HCT116 (cell line): ENCODE data around the gene RGS11. TPM values are rescaled to one million over a fixed set of nuclear protein-coding genes. Genes with fewer than 3 reads are reported as not detected.

Source experiments
- ATAC-seq: fragments of 200-7000 bp; cut with Tn5 transposase; 2 replicates; pipeline ENCODE4 v1.9.1; 2020; ENCODE audit warnings: mild to moderate bottlenecking, moderate library complexity
- BruUV-seq: library from RNA; stranded (reverse); fragments of 400-500 nt; replicated peaks from 2 replicates; lab custom pipeline; 2021; lab: Mats Ljungman, UMichigan
- CTCF ChIA-PET: fragments of 300-600 bp; sonication (Branson Sonifier 250); formaldehyde crosslinking; loops from one replicate; lab custom pipeline; 2021; ENCODE audit warnings: antibody characterized with exemption; lab: Charles Lee
- POLR2A ChIA-PET: fragments of 300-600, 350-600 bp; sonication (Branson Sonifier 250); formaldehyde crosslinking; loops from one replicate; lab custom pipeline; 2021; ENCODE audit warnings: antibody characterized with exemption; lab: Charles Lee
- RAD21 ChIA-PET, 2 experiments: fragments of 300-600 bp; sonication (Branson Sonifier 250); formaldehyde crosslinking; loops; one replicate each; lab custom pipeline; 2023; ENCODE audit warnings: low total read pairs in 2 of 2; ENCODE audit not compliant: uncharacterized antibody in 2 of 2, unreplicated experiment in 2 of 2, low non-redundant PET in 1 of 2; lab: Charles Lee
- DNase-seq: peaks from one replicate; pipeline ENCODE4 v3.0.0-alpha.2; 2010; ENCODE audit warnings: low read depth, low spot score
- H2AFZ ChIP-seq: fragments of 200-600 bp; shearing (Covaris generic), sonication (generic); 2 replicates; pipeline ENCODE4 v1.6.1; 2017; ENCODE audit warnings: low read depth, mixed run types, mixed read lengths, antibody characterized with exemption, low read length; ENCODE audit not compliant: poor library complexity, severe bottlenecking
- H3K27ac ChIP-seq: 2 replicates; pipeline ENCODE4 v1.5.1; 2012; ENCODE audit warnings: low read depth, low read length
- H3K27me3 ChIP-seq: fragments of 200-600 bp; sonication (generic); 2 replicates; pipeline ENCODE4 v1.6.1; 2016; ENCODE audit warnings: mixed run types, low read length, mixed read lengths; ENCODE audit not compliant: insufficient read depth
- H3K36me3 ChIP-seq, 2 experiments: fragments of 200-500 bp in 1 of 2; fragments of 200-600 bp in 1 of 2; sonication (Bioruptor generic) in 1 of 2; sonication (generic) in 1 of 2; 2 replicates each; pipeline versions ENCODE4 v1.5.1 to v1.6.1; 2014 to 2016; ENCODE audit warnings: low read length in 2 of 2, inconsistent platforms in 1 of 2, mixed read lengths in 1 of 2, mixed run types in 1 of 2; ENCODE audit not compliant: insufficient read depth in 2 of 2, control insufficient read depth in 1 of 2
- H3K4me1 ChIP-seq, 2 experiments: fragments of 200-600 bp in 1 of 2; sonication (generic) in 1 of 2; 2 replicates each; pipeline versions ENCODE4 v1.5.1 to v1.6.1; 2012 to 2017; ENCODE audit warnings: low read length in 2 of 2, inconsistent platforms in 1 of 2, mild to moderate bottlenecking in 1 of 2, mixed read lengths in 1 of 2, mixed run types in 1 of 2, moderate library complexity in 1 of 2; ENCODE audit not compliant: insufficient read depth in 2 of 2, control insufficient read depth in 1 of 2
- H3K4me2 ChIP-seq: fragments of 200-600 bp; sonication (generic); 2 replicates; pipeline ENCODE4 v1.6.1; 2017; ENCODE audit warnings: mixed run types, low read length, mixed read lengths
- H3K4me3 ChIP-seq, 2 experiments: fragments of 200-600 bp in 1 of 2; sonication (generic) in 1 of 2; replicated peaks in 1 of 2; 2 replicates each; pipeline ENCODE4 v1.5.1; 2011 to 2016; ENCODE audit warnings: low read length in 2 of 2, control low read depth in 1 of 2, low read depth in 1 of 2, mild to moderate bottlenecking in 1 of 2, mixed read lengths in 1 of 2, mixed run types in 1 of 2
- H3K79me2 ChIP-seq: fragments of 200-600 bp; sonication (generic); 2 replicates; pipeline ENCODE4 v1.6.1; 2017; ENCODE audit warnings: mild to moderate bottlenecking, mixed run types, low read length, moderate library complexity, mixed read lengths; ENCODE audit not compliant: insufficient read depth
- H3K9ac ChIP-seq: fragments of 200-600 bp; sonication (generic); 2 replicates; pipeline ENCODE4 v1.6.1; 2016; ENCODE audit warnings: low read length, mixed read lengths
- H3K9me2 ChIP-seq: fragments of 200-600 bp; sonication (generic), shearing (Covaris generic); 2 replicates; pipeline ENCODE4 v1.6.1; 2017; ENCODE audit warnings: mixed run types, mild to moderate bottlenecking, moderate library complexity; ENCODE audit not compliant: insufficient read depth
- H3K9me3 ChIP-seq, 2 experiments: fragments of 200-500 bp in 1 of 2; fragments of 200-600 bp in 1 of 2; sonication (Bioruptor generic) in 1 of 2; sonication (generic) in 1 of 2; 2 replicates each; pipeline ENCODE4 v1.6.1; 2014 to 2017; ENCODE audit warnings: low read length in 2 of 2, mixed read lengths in 2 of 2, inconsistent platforms in 1 of 2, low read depth in 1 of 2, mild to moderate bottlenecking in 1 of 2, mixed run types in 1 of 2, moderate library complexity in 1 of 2; ENCODE audit not compliant: control insufficient read depth in 1 of 2, insufficient read depth in 1 of 2
- H4K20me1 ChIP-seq: fragments of 200-600 bp; sonication (generic), shearing (Covaris generic); 2 replicates; pipeline ENCODE4 v1.6.1; 2017; ENCODE audit warnings: mixed run types, mild to moderate bottlenecking, moderate library complexity; ENCODE audit not compliant: insufficient read depth
- CTCF ChIP-seq, 3 experiments: fragments of 200-600 bp in 1 of 3; sonication (generic) in 1 of 3; IDR thresholded peaks in 2 of 3; conservative IDR thresholded peaks in 1 of 3; 2 replicates each; pipeline ENCODE4 v1.5.1; 2012 to 2017; ENCODE audit warnings: low read depth in 2 of 3, low read length in 2 of 3, antibody characterized with exemption in 1 of 3, borderline replicate concordance in 1 of 3, control low read depth in 1 of 3, mild to moderate bottlenecking in 1 of 3, mixed read lengths in 1 of 3, mixed run types in 1 of 3, moderate library complexity in 1 of 3; ENCODE audit not compliant: insufficient read depth in 1 of 3
- JUND ChIP-seq: IDR thresholded peaks from 2 replicates; pipeline ENCODE4 v1.6.1; 2012
- ZBTB33 ChIP-seq: IDR thresholded peaks from 2 replicates; pipeline ENCODE4 v1.6.1; 2011; ENCODE audit warnings: mild to moderate bottlenecking, low read length, moderate library complexity; ENCODE audit not compliant: insufficient replicate concordance; ENCODE audit errors: extremely low read depth
- intact Hi-C: fragments of 100-400 bp; cut with micrococcal nuclease; formaldehyde crosslinking; loops from 2 replicates; pipeline ENCODE4 v1.10.0; 2022
- total RNA-seq: library from RNA; stranded (reverse); gene quantifications from one replicate; pipeline ENCODE4 v1.2.1, GENCODE V29; 2021; ENCODE audit not compliant: unreplicated experiment
- TF ChIP-seq, protein P1 (sequence below): IDR thresholded peaks from 2 replicates; pipeline ENCODE4 v1.6.1; 2012

The RGS11 gene
- total RNA-seq, 1 experiment from 2014 or later: not detected

DNA sequence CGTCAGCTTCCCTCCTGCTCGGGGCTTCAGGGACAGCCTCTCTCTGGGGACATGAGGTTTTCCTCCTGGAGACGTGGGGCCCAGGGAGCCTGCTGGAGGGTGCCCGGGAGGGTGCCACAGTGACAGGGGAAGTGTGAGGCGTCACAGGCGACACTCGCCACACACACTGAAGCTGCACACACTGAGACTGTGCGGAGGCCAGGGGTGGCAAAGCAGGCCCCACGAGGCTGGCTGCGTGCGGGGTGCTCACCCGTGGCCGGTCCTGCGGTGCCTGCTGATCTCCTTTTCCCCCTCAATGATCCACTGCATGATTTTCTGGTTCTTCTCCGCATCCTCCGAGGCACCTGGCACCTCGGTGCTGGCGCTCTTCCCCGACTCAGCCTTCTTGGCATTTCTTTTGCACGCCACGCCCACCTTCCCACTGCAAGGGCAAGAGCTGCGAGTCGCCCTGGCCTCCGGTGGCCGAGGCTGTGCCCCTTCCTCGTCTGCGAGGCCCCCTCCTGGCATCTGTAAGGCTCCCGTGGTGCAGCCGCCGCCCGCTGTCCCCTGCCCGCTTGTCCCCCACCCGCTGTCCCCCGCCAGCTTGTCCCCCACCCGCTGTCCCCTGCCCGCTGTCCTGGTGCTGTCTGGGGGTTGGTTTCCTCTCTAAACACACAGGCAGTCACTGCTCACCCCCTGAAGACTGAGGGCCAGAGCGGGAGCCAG is 21.2 kb upstream of the RGS11 start (continued):
- TF ChIP-seq JUND: no peak
- TF ChIP-seq, protein P1, sequence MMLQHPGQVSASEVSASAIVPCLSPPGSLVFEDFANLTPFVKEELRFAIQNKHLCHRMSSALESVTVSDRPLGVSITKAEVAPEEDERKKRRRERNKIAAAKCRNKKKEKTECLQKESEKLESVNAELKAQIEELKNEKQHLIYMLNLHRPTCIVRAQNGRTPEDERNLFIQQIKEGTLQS: no peak
- TF ChIP-seq ZBTB33: no peak

GRCh38 chr16:296276-296675 is 20.5 kb upstream of the RGS11 start:
- Histone ChIP-seq H3K79me2 (no peaks in the 10 kb centered on the region), H3K36me3 (no peaks in the 10 kb centered on the region), H3K9me2 (no peaks in the 10 kb centered on the region), H3K4me2 (no peak overlapping the region), H3K9me3 (no peaks in the 10 kb centered on the region), H3K4me1 (no peaks in the 10 kb centered on the region), H2AFZ (no peak overlapping the region), H3K27me3 (no peaks in the 10 kb centered on the region), H4K20me1 (no peaks in the 10 kb centered on the region), H3K27ac (no peak overlapping the region), H3K4me3 (no peak overlapping the region), H3K9ac (no peak overlapping the region)
- intact Hi-C loops: no loop called here
- POLR2A ChIA-PET: no interaction called here
- CTCF ChIA-PET: no interaction called here
- RAD21 ChIA-PET: no interaction called here
- ATAC-seq (no peak), DNase-seq (no peak)
- no TSS peak for BruUV-seq
- TF ChIP-seq CTCF (IDR thresholded peaks at IDR 0.05 in 2 of 3, conservative IDR thresholded peaks at IDR 0.05 in 1 of 3; ENCODE audit: borderline replicate concordance in 1 of 3, insufficient read depth in 1 of 3, low read depth in 2 of 3, low read length in 2 of 3): no peak
